Panc1 (cell line): ENCODE measurements around the gene ADAMTS16. TPM values are rescaled to one million over a fixed set of nuclear protein-coding genes. Genes with fewer than 3 reads are reported as not detected.

Source experiments
- ATAC-seq: fragments of 200-7000 bp; cut with Tn5 transposase; 2 replicates; pipeline ENCODE4 v1.9.1; 2020; ENCODE audit warnings: mild to moderate bottlenecking, moderate library complexity
- BruUV-seq: library from RNA; stranded (reverse); fragments of 400-500 nt; replicated peaks from 2 replicates; lab custom pipeline; 2021; lab: Mats Ljungman, UMichigan
- CTCF ChIA-PET: fragments of 300-600 bp; sonication (Branson Sonifier 250); formaldehyde crosslinking; loops from one replicate; lab custom pipeline; 2022; ENCODE audit warnings: antibody characterized with exemption; lab: Charles Lee
- POLR2A ChIA-PET: fragments of 300-600 bp; sonication (Branson Sonifier 250); formaldehyde crosslinking; loops from one replicate; lab custom pipeline; 2022; ENCODE audit warnings: antibody characterized with exemption; lab: Charles Lee
- DNase-seq: peaks from one replicate; pipeline ENCODE4 v3.0.0-alpha.2; 2010; ENCODE audit warnings: low read depth, low spot score
- H3K27ac ChIP-seq: 2 replicates; pipeline ENCODE4 v1.5.1; 2011; ENCODE audit warnings: mild to moderate bottlenecking, low read length, inconsistent platforms
- H3K27me3 ChIP-seq: fragments of 200-500 bp; sonication (Bioruptor generic); 2 replicates; pipeline ENCODE4 v1.6.0; 2014; ENCODE audit warnings: low read length, inconsistent platforms; ENCODE audit not compliant: control insufficient read depth, insufficient read depth
- H3K36me3 ChIP-seq: fragments of 200-500 bp; sonication (Bioruptor generic); 2 replicates; pipeline ENCODE4 v1.5.1; 2014; ENCODE audit warnings: inconsistent platforms, mild to moderate bottlenecking, low read length, moderate library complexity; ENCODE audit not compliant: control insufficient read depth, insufficient read depth
- H3K4me1 ChIP-seq: 2 replicates; pipeline ENCODE4 v1.5.1; 2011; ENCODE audit warnings: inconsistent platforms, mild to moderate bottlenecking, low read length, moderate library complexity; ENCODE audit not compliant: control insufficient read depth, insufficient read depth
- H3K4me3 ChIP-seq, 2 experiments: 2 replicates each; pipeline ENCODE4 v1.5.1; 2011 to 2012; ENCODE audit warnings: low read depth in 2 of 2, low read length in 2 of 2, mild to moderate bottlenecking in 2 of 2, inconsistent platforms in 1 of 2, moderate library complexity in 1 of 2
- H3K9me3 ChIP-seq: fragments of 200-500 bp; sonication (Bioruptor generic); 2 replicates; pipeline ENCODE4 v1.5.1; 2014; ENCODE audit warnings: low read depth, mild to moderate bottlenecking, inconsistent platforms, low read length, moderate library complexity; ENCODE audit not compliant: control insufficient read depth, insufficient read depth
- CTCF ChIP-seq: fragments of 450-650 bp; IDR thresholded peaks from 2 replicates; pipeline ENCODE4 v1.5.1; 2017; ENCODE audit warnings: mild to moderate bottlenecking
- POLR2AphosphoS5 ChIP-seq: IDR thresholded peaks from 2 replicates; pipeline ENCODE4 v1.6.1; 2012; ENCODE audit warnings: mild to moderate bottlenecking, low read depth, low read length, moderate library complexity
- REST ChIP-seq, 2 experiments: IDR thresholded peaks; 2 replicates each; pipeline ENCODE4 v1.6.1; 2011 to 2012; ENCODE audit warnings: low read depth in 2 of 2, control low read depth in 1 of 2, low read length in 1 of 2, mild to moderate bottlenecking in 1 of 2, moderate library complexity in 1 of 2; ENCODE audit not compliant: insufficient read depth in 1 of 2
- SIN3A ChIP-seq: IDR thresholded peaks from 2 replicates; pipeline ENCODE4 v1.6.1; 2012; ENCODE audit warnings: low read depth, mild to moderate bottlenecking, low read length, moderate library complexity, borderline replicate concordance; ENCODE audit not compliant: insufficient read depth
- TCF7L2 ChIP-seq: IDR thresholded peaks from 2 replicates; pipeline ENCODE4 v1.6.1; 2011; ENCODE audit warnings: mild to moderate bottlenecking, low read depth, low read length, inconsistent platforms
- in situ Hi-C: cut with HindIII; loops from 2 replicates; pipeline ENCODE4 v1.10.0; 2016; ENCODE audit warnings: low sequenced_read_pairs, low pct_unique_long_range_greater_than_20kb
- intact Hi-C: fragments of 100-400 bp; cut with micrococcal nuclease; formaldehyde crosslinking; loops from one replicate; pipeline ENCODE4 v1.10.0; 2022; ENCODE audit not compliant: unreplicated experiment
- total RNA-seq: library from RNA; stranded (reverse); gene quantifications from one replicate; pipeline ENCODE4 v1.2.1, GENCODE V29; 2021; ENCODE audit not compliant: unreplicated experiment

Gene ADAMTS16
- total RNA-seq, 1 experiment from 2014 or later = 0.54 TPM

- no peaks in the 10 kb centered on the region for H3K9me3 ChIP-seq
- in situ Hi-C loops (no loop called here), intact Hi-C loops (no loop called here)
- ATAC-seq (no peak), DNase-seq (no peak)
- ChIA-PET POLR2A (no interaction called here), CTCF (no interaction called here)
- H3K27me3 ChIP-seq = 0 out of 2 replicates have a peak, but pooled peaks cover 2% of the 10 kb centered on the region
- BruUV-seq = no TSS peak
- no peak overlapping the region for H3K4me3 ChIP-seq
- H3K36me3 ChIP-seq = no peaks in the 10 kb centered on the region
- TF ChIP-seq POLR2AphosphoS5 (no peak), SIN3A (no peak), REST (IDR thresholded peaks at IDR 0.05; ENCODE audit: insufficient read depth in 1 of 2, low read depth in 2 of 2, low read length in 1 of 2) (no peak), CTCF (no peak), TCF7L2 (no peak)
- no peaks in the 10 kb centered on the region for H3K4me1 ChIP-seq
- H3K27ac ChIP-seq = no peak overlapping the region
These were observed 216.6 kb downstream of the ADAMTS16 start for GRCh38 chr5:5356765-5357164.

GRCh38 chr5:5359618-5360017 is 219.5 kb downstream of the ADAMTS16 start:
- 0 out of 2 replicates have a peak, but pooled peaks cover 2% of the 10 kb centered on the region for H3K27me3 ChIP-seq
- H3K36me3 ChIP-seq = no peaks in the 10 kb centered on the region
- in situ Hi-C loops (no loop called here), intact Hi-C loops (no loop called here)
- no peaks in the 10 kb centered on the region for H3K4me1 ChIP-seq
- CTCF ChIA-PET = no interaction called here
- no peak for TF ChIP-seq SIN3A
- no peak for TF ChIP-seq POLR2AphosphoS5
- TF ChIP-seq REST (IDR thresholded peaks at IDR 0.05; ENCODE audit: insufficient read depth in 1 of 2, low read depth in 2 of 2, low read length in 1 of 2) = no peak
- no peak for TF ChIP-seq TCF7L2
- TF ChIP-seq CTCF = no peak
- BruUV-seq = no TSS peak
- H3K9me3 ChIP-seq = no peaks in the 10 kb centered on the region
- no peak overlapping the region for H3K27ac ChIP-seq
- DNase-seq (no peak), ATAC-seq (no peak)
- no peak overlapping the region for H3K4me3 ChIP-seq
- POLR2A ChIA-PET = no interaction called here
